Measurements from ENCODE around the gene CDC14B. TPM values are rescaled to one million over a fixed set of nuclear protein-coding genes. Genes with fewer than 3 reads are reported as not detected.
"Not testable (repeated sequence)": the region's sequence is repeated elsewhere in the genome, so short reads cannot be mapped to it uniquely, and the experiment has no call there.

Gene CDC14B
- total and polyA plus RNA-seq, 2 of the 4 experiments (the other 2 are of a cell fraction), result 9.7 to 26.3 TPM

- H2BK20ac ChIP-seq (ENCODE audit: low read depth, low read length); ATAC-seq (ENCODE audit: low read depth); H3K14ac ChIP-seq (replicated peaks; ENCODE audit: low read depth, low read length); H3K9me3 ChIP-seq (ENCODE audit: control insufficient read depth, insufficient read depth, low read length); H3K4me2 ChIP-seq (ENCODE audit: low read depth, low read length); H2AK9ac ChIP-seq (replicated peaks; ENCODE audit: low read depth, low read length, poor library complexity); H4K8ac ChIP-seq (ENCODE audit: low read depth in 2 of 2, low read length in 2 of 2); H3K4me3 ChIP-seq (ENCODE audit: insufficient read depth, low read depth, low read length); intact Hi-C loops (cut with micrococcal nuclease); H3K23ac ChIP-seq (ENCODE audit: low read depth, low read length); H3K18ac ChIP-seq (ENCODE audit: low read depth, low read length); dilution Hi-C loops (cut with HindIII; ENCODE audit: low sequenced_read_pairs, unreplicated experiment); BruUV-seq (replicated peaks); H3K36me3 ChIP-seq (ENCODE audit: control insufficient read depth, insufficient read depth, low read length); H3K56ac ChIP-seq (ENCODE audit: extremely low read depth, insufficient read depth, low read length); H2AK5ac ChIP-seq (ENCODE audit: low read depth, low read length); in situ Hi-C loops (cut with MboI; ENCODE audit: low sequenced_read_pairs); H4K91ac ChIP-seq (ENCODE audit: insufficient read depth, low read depth, low read length); H2BK5ac ChIP-seq (ENCODE audit: low read depth, low read length, poor library complexity, severe bottlenecking); H3K9me1 ChIP-seq (ENCODE audit: insufficient read depth, low read length); H3K79me1 ChIP-seq (ENCODE audit: low read depth in 1 of 2, low read length in 2 of 2); H2AFZ ChIP-seq (replicated peaks; ENCODE audit: low read length, poor library complexity); H3K9ac ChIP-seq (ENCODE audit: low read depth, low read length); DNase-seq; H3K4ac ChIP-seq (ENCODE audit: low read depth, low read length); H2BK120ac ChIP-seq (ENCODE audit: low read depth, low read length); H4K20me1 ChIP-seq (ENCODE audit: insufficient read depth, low read length); H3K27me3 ChIP-seq (ENCODE audit: control insufficient read depth, insufficient read depth, low read length); H4K5ac ChIP-seq (ENCODE audit: low read depth, low read length); CTCF ChIA-PET; H3K27ac ChIP-seq (ENCODE audit: insufficient read depth, low read length); POLR2A ChIA-PET (ENCODE audit: unreplicated experiment); H3K4me1 ChIP-seq (ENCODE audit: control insufficient read depth, insufficient read depth, low read length); H2BK15ac ChIP-seq (ENCODE audit: low read depth, low read length): not testable (repeated sequence)
- WGBS, 2 experiments (ENCODE audit: extremely low coverage in 2 of 2, insufficient read length in 1 of 2), result 97% methylated on average over 6 of the region's 15 CpGs; no CpG with 5 or more reads in 1 of the 2 experiments
These were observed 76.5 kb downstream of the CDC14B start for GRCh38 chr9:96543131-96543530.

All from IMR-90 (cell line).